HepG2 (cell line): ENCODE measurements around the gene PLEKHN1. TPM values are rescaled to one million over a fixed set of nuclear protein-coding genes. Genes with fewer than 3 reads are reported as not detected.
A peak's percentile ranks its signal among the peaks of the same experiment; 100 is the strongest.

Source experiments
- ATF4 ChIP-seq, 2 experiments: fragments of 450-650 bp in 1 of 2; sonication (generic) in 1 of 2; formaldehyde crosslinking; IDR thresholded peaks; 2 replicates each; pipeline versions ENCODE4 v1.5.0 to v1.8.0; 2020 to 2022; ENCODE audit warnings: mild to moderate bottlenecking in 1 of 2, missing genetic modification reagents in 1 of 2
- EED ChIP-seq: sonication (generic); formaldehyde crosslinking; IDR thresholded peaks from 2 replicates; pipeline ENCODE4 v1.5.0; 2020; ENCODE audit warnings: mild to moderate bottlenecking, missing genetic modification reagents
- FOXA3 ChIP-seq: IDR thresholded peaks from 2 replicates; pipeline ENCODE4 v1.6.1; 2016; ENCODE audit warnings: missing genetic modification reagents, missing compliant biosample characterization
- MAZ ChIP-seq, 2 experiments: sonication (generic) in 1 of 2; formaldehyde crosslinking in 1 of 2; IDR thresholded peaks; 2 replicates each; pipeline versions ENCODE4 v1.5.0 to v1.6.1; 2012 to 2020; ENCODE audit warnings: low read depth in 2 of 2, mild to moderate bottlenecking in 2 of 2, borderline replicate concordance in 1 of 2, improper control_type of control experiment in 1 of 2, low read length in 1 of 2, missing genetic modification reagents in 1 of 2, moderate library complexity in 1 of 2
- MTA3 ChIP-seq: sonication (generic); formaldehyde crosslinking; IDR thresholded peaks from 2 replicates; pipeline ENCODE4 v1.4.0; 2020; ENCODE audit warnings: missing genetic modification reagents
- NAIF1 ChIP-seq: sonication (generic); formaldehyde crosslinking; IDR thresholded peaks from 2 replicates; pipeline ENCODE4 v1.5.0; 2020; ENCODE audit warnings: mild to moderate bottlenecking, missing genetic modification reagents, borderline replicate concordance
- NFRKB ChIP-seq: fragments of 450-650 bp; IDR thresholded peaks from 2 replicates; pipeline ENCODE4 v1.6.1; 2017
- SOX13 ChIP-seq, 3 experiments: fragments of 450-650 bp in 1 of 3; sonication (generic) in 1 of 3; formaldehyde crosslinking in 1 of 3; IDR thresholded peaks in 2 of 3; conservative IDR thresholded peaks in 1 of 3; 2 replicates each; pipeline versions ENCODE4 v1.5.0 to v1.6.1; 2016 to 2020; ENCODE audit warnings: antibody characterized with exemption in 1 of 3, mild to moderate bottlenecking in 1 of 3, missing compliant biosample characterization in 1 of 3, missing genetic modification reagents in 1 of 3, moderate library complexity in 1 of 3
- SP5 ChIP-seq: IDR thresholded peaks from 2 replicates; pipeline ENCODE4 v1.6.1; 2016; ENCODE audit warnings: low read depth, borderline replicate concordance
- ZBTB44 ChIP-seq: sonication (generic); formaldehyde crosslinking; IDR thresholded peaks from 2 replicates; pipeline ENCODE4 v1.4.0; 2020; ENCODE audit warnings: missing genetic modification reagents
- ZBTB7A ChIP-seq: sonication (generic); formaldehyde crosslinking; IDR thresholded peaks from 2 replicates; pipeline ENCODE4 v1.8.0; 2022; ENCODE audit warnings: mild to moderate bottlenecking, missing genetic modification reagents
- ZFY ChIP-seq: sonication (generic); formaldehyde crosslinking; IDR thresholded peaks from 2 replicates; pipeline ENCODE4 v1.4.0; 2020; ENCODE audit warnings: missing genetic modification reagents
- ZGPAT ChIP-seq: IDR thresholded peaks from 2 replicates; pipeline ENCODE4 v1.6.1; 2016; ENCODE audit warnings: mild to moderate bottlenecking
- ZNF17 ChIP-seq: sonication (generic); formaldehyde crosslinking; IDR thresholded peaks from 2 replicates; pipeline ENCODE4 v1.5.0; 2020; ENCODE audit warnings: mild to moderate bottlenecking, missing genetic modification reagents
- ZNF282 ChIP-seq: fragments of 450-650 bp; IDR thresholded peaks from 2 replicates; pipeline ENCODE4 v1.6.1; 2018; ENCODE audit not compliant: partially characterized antibody
- ZNF660 ChIP-seq: sonication (generic); formaldehyde crosslinking; IDR thresholded peaks from 2 replicates; pipeline ENCODE4 v1.5.1; 2020; ENCODE audit warnings: mild to moderate bottlenecking, low read depth, missing genetic modification reagents, borderline replicate concordance
- ZNF687 ChIP-seq: sonication (generic); formaldehyde crosslinking; IDR thresholded peaks from 2 replicates; pipeline ENCODE4 v1.5.1; 2020; ENCODE audit warnings: mild to moderate bottlenecking, missing genetic modification reagents, moderate library complexity
- ZNF713 ChIP-seq: sonication (generic); formaldehyde crosslinking; IDR thresholded peaks from 2 replicates; pipeline ENCODE4 v1.4.0; 2020; ENCODE audit warnings: mild to moderate bottlenecking, missing genetic modification reagents
- polyA plus RNA-seq, 8 experiments: library from polyadenylated mRNA; depleted of rRNA in 3 of 8; stranded (reverse) in 7 of 8; unstranded in 1 of 8; fragments of >200 nt; fragmentation: Illumina TruSeq in 4 of 8; extraction: Trizol in 4 of 8; gene quantifications; 2 replicates each; pipeline versions ENCODE4 v1.2.1 to v1.2.3, GENCODE V29; 2011 to 2016; ENCODE audit warnings: low read depth in 4 of 8, missing spikeins in 1 of 8, mixed read lengths in 1 of 8; ENCODE audit not compliant: insufficient read depth in 1 of 8
- total RNA-seq, 5 experiments: library from RNA; depleted of rRNA; stranded (reverse); fragments of >200 nt; fragmentation: Illumina TruSeq; extraction: Trizol; gene quantifications; 2 replicates each; pipeline ENCODE4 v1.2.3, GENCODE V29; 2016; ENCODE audit warnings: low read depth in 1 of 5

The PLEKHN1 gene
- total and polyA plus RNA-seq, 2 of the 13 experiments (the other 11 are each of a cell fraction or from before 2014, with no cell fraction given): 0.42 to 0.58 TPM

- TF ChIP-seq MAZ (IDR thresholded peaks at IDR 0.05; ENCODE audit: borderline replicate concordance, low read depth, low read length) (no peak), MAZ (CRISPR knock-in tag; IDR thresholded peaks at IDR 0.05; ENCODE audit: low read depth) (no peak), ZNF282 (no peak), ZNF713 (CRISPR knock-in tag) (no peak), FOXA3 (CRISPR knock-in tag) (0 out of 2 replicates have a peak, but pooled peaks have one; percentile 33), EED (no peak), NAIF1 (no peak), SOX13 (IDR thresholded peaks at IDR 0.05) (no peak), SOX13 (CRISPR knock-in tag; conservative IDR thresholded peaks at IDR 0.05 in 1 of 2, IDR thresholded peaks at IDR 0.05 in 1 of 2) (0 out of 4 replicates have a peak, but pooled peaks of 1 of the 2 experiments have one; percentile 9), ZNF660 (CRISPR knock-in tag) (no peak), MTA3 (CRISPR knock-in tag) (no peak), SP5 (CRISPR knock-in tag) (peak; percentile 55; the same call in 1 of the 2 replicates), ZNF17 (CRISPR knock-in tag) (no peak), ZBTB7A (peak; percentile 20; the same call in 1 of the 2 replicates), ZNF687 (peak; percentile 58), ATF4 (CRISPR knock-in tag; IDR thresholded peaks at IDR 0.05) (no peak), ZGPAT (CRISPR knock-in tag) (no peak), ZFY (CRISPR knock-in tag) (peak; percentile 50; the same call in 1 of the 2 replicates), NFRKB (no peak), ZBTB44 (no peak)
Measured at GRCh38 chr1:995665-996633, 29.7 kb downstream of the PLEKHN1 start (continued).
